Central memory CD4-positive, alpha-beta T cell (primary cell): ENCODE measurements around the gene GLIS1.
"Not testable (repeated sequence)": the region's sequence is repeated elsewhere in the genome, so short reads cannot be mapped to it uniquely, and the experiment has no call there.

Experiments
- DNase-seq: peaks from one replicate; pipeline ENCODE4 v3.0.0; 2022

The GLIS1 gene

GRCh38 chr1:53652441-53653199, 86.3 kb downstream of the GLIS1 start:
- no peak for DNase-seq

- DNase-seq = no peak
Measured at GRCh38 chr1:53651356-53651755, 87.6 kb downstream of the GLIS1 start.

- no peak for DNase-seq
Measured at GRCh38 chr1:53648516-53648915, 90.4 kb downstream of the GLIS1 start.

DNA sequence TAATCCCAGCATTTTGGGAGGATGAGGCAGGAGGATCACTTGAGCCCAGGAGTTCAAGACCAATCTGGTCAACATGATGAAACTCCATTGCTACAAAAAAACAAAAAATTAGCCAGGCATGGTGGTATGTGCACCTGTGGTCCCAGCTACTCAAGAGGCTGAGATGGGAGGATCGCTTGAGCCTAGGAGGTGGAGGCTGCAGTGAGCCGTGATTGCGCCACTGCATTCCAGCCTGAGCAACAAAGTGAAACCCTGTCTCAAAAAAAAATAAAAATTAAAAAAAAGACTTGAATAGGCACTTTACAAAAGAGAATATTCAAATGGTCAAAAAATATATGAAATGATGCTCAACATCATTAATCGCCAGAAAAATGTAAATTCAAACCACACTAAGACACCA, 91.0 kb downstream of the GLIS1 start:
- not testable (repeated sequence) for DNase-seq

GRCh38 chr1:53646732-53647131, 92.2 kb downstream of the GLIS1 start:
- no peak for DNase-seq

GRCh38 chr1:53645690-53646078, 93.3 kb downstream of the GLIS1 start:
- no peak for DNase-seq

DNA sequence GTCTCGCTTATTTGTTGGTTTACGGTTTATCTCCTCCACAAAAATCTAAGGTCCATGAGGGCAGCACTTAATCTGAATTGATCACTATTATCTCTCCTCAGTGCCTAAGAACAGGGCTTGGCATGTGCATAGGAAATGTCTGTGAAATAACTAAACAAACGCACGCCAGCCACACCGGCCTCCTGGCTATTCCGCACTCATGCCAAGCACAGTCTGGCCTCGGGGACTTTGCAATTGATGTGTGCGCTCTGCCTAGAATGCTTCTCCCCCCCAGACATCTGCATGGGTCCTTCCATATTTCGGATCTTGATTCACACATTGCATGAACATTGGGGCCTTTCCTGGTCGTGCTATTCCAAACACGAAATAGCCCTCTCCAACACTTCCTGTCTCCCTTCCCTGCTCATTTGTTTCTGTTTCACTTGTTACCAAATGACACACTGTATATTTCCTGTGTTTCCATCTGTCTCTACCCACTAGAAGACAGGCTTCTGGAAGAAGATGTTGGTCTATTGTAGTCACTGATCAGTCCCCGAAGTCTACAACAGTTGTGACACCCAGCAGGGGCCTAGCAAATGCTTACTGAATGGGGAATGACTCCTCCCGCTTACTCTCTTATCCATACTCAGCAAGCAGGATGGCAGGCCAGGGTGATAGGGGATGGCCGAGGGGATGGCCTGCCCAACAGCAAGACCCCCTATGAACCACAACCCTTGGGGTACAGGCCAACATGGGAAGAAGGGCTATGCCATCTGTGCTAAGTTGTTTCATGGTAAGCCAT, 93.9 kb downstream of the GLIS1 start:
- DNase-seq = no peak

DNA sequence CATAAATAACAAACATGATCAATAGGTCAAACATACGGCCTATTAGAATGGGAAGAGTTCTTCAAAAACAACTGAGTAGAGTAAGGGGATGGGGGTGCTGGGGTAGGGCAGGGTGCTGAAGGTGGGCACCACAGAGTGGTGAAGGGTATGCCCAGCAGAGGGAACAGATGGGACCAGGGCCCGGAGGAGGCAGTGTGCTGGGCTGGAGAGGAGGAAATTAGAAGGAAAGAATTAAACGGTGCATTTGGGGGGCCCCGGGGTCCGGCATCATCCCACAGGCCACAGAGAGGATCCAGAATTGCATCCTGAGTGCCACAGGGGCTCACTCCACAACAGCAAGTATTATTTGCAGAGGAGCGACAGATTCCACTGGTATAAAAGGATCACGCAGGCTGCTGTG, 94.5 kb downstream of the GLIS1 start:
- DNase-seq = no peak

DNA sequence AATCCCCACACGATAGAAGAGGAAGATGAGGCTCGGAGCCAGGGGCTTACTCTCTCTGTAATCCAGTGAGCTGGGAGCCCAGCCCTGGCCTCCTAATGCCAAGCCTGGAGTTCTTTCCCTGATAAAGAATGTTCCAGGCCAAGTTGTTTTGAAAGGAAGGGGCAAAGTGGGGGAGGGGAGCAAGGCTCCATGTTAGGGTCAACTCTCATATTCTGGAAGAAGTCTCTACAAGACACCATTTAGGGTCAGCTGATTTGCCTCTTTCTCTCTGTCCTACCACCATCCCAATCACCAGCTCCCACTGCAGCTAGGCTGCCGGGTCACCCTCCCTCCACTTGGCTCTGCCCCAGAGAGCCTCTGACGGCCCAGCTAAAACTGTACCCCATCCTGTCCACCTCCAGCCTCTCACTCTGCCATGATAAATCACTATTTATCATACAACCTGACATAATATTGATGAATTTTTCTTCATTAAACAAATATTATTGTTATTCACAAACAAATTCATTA, 95.0 kb downstream of the GLIS1 start:
- no peak for DNase-seq

DNA sequence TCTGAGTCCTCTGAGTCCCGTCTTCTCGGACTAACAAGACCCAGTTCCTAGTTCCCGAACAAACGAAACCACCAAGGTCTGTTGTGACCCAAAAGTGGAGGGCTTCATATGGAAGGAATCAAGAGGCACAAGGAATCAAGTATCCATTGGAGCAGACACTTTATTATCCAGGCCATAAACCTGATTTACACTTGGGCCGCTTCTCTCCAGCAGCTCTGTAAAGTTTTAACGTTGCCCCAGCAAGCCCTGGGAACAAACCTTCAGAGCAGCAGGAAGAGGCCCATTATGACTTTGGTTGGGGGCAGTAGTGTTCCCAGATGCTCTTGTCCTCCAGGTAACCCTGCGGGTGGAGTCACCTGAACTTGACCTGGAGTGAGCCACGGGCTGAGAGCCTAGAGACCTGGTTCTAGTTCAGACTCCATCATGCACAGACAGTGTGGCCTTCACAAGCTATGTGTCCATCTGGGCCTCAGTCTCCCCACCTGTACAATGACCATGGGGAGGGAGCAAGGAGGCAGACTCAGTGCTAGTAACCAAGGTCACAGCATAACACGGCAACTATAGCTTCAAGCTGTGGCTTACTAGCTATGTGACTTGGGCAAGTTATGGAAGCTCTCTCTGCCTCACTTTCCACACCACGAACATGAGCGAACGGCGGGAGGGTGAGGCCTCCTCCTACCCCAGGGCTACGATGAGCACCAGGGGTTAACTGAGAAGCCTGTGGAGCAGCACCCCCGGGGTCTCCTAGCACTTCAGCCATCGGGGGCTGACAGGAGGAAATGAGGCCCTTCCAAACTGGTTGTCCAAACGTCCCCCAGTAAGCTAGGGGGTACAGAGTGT, 95.7 kb downstream of the GLIS1 start:
- DNase-seq = no peak

GRCh38 chr1:53642607-53643006, 96.4 kb downstream of the GLIS1 start:
- no peak for DNase-seq

GRCh38 chr1:53642215-53642555, 96.8 kb downstream of the GLIS1 start:
- no peak for DNase-seq

DNA sequence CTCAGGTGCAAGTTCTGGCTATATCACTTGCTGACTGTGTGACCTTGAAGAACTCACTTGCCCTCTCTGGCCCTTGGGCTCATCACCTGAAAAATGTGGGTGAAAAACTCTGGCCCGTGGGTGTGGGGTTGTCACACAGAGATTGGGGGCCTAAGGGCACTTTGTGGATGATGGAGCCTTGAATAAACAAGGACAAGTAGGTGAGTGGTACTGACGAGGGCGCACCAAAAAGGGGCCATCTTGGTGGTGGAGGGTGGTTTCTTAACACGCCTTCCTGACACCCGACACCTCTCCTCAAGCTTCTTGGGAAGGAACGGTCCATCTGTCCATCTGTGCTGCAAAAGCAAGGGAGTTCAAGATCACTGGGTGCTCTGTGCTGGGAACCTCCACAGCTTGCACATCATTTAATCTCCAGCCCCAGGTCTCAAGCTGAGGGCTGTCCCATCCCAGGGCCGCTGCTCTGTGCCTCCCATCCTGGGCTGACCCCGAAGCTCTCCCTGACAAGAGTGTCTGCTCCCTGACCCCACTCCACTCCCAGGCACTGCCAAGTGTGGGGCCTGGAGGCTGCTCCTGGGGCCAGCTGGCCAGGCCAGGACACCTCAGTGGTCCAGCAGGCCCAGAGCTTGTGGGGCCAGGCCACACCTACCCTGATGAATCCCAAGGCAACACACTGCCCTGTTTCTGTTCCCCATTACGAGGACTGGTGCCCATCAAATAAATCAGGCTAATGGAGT, 97.3 kb downstream of the GLIS1 start:
- DNase-seq = no peak

- DNase-seq = no peak
Measured at GRCh38 chr1:53640701-53641075, 98.3 kb downstream of the GLIS1 start.

- no peak for DNase-seq
Measured at GRCh38 chr1:53639996-53640700, 98.8 kb downstream of the GLIS1 start.

DNA sequence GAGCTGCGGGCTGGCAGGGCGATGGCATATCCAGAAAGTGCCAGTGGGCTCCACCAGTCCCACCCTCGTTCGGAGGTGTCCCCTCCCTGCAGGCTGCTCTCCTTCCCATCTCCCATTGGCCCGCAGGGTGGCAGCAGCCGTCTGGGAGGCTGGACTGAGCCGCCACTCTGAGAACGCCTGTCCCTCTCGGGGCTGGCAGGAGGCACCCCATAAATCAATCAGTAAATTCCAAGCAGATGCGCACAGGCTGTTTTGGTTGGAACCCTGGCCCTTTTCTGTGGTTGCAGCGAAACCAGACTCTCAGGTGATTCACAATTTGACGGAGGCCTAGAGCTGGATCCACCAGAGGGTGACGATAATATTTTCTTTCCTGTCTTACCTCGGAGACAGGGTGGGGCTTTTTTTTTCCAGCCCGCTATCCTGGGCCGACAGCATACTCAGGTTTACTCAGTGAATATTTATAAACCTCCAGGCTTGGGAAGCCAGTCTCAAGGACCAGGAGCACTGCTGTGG, 99.7 kb downstream of the GLIS1 start:
- no peak for DNase-seq

GRCh38 chr1:53638360-53639035, 100.5 kb downstream of the GLIS1 start:
- DNase-seq = no peak

DNA sequence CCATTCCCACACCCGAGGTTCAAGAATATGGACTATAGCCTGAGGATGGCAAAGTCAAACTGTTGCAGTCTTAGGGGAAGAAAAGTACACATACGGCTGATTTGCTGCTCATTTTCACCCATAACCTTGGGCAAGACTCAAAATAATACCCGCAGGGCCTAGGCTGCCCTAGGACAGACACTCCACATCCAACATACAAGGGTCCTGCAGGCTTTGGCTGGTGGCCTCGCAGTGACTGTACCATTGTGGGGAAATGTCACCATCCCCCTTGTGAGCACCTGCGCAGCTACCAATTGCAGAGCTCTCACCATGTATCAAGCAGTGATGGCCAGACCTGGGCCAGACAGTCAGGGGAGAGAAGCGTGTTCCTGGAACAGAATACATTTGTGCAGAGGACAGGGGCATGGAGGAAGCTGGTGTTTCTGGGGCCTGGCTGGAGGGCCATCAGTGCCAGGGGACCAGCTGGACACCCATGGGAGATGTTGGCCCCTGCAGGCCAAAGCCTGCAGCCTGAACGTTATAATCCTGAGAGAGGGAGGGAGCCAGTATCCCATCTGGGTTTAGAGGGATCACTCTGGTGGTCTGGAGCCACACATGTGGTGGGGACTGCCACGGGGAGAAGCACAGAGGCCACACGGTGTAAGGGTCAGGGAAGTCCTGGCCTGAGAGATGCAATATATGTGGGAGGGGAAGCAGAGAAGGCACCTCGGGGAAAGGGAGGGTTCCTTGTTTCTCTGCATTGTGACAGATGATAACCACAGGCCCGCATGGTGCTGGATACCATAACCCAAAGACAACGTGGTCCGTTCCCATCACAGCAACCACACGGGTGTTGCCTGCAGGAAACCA, 101.2 kb downstream of the GLIS1 start:
- DNase-seq = no peak

- no peak for DNase-seq
Measured at GRCh38 chr1:53636621-53637171, 102.3 kb downstream of the GLIS1 start.

DNA sequence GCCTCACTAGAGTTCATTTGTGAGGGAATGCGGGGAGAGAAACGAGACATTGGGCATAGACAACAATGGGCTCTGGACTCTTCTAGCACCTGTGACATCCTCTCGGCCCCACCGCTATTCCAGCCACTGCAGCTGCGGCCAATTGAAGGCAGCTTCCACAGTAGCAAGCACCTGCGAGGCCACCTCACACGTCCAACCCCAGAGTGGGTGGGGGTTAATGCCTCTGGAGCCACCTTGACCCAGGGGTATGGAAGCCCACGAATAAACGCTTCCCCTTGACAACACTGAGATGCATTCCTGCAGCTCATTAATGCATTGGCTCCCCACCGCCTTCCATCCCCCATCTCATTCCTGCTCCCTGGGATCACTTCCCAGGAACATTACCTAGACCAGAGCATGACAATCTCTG, 104.4 kb downstream of the GLIS1 start:
- DNase-seq = no peak
